ENCODE results near the gene PCDH9. TPM values are rescaled to one million over a fixed set of nuclear protein-coding genes. Genes with fewer than 3 reads are reported as not detected.

The PCDH9 gene
- total and polyA plus RNA-seq, 10 of the 15 experiments (the other 5 are each of a cell fraction or from before 2014, with no cell fraction given): 0.02 to 2.3 (median 0.05) TPM; not detected in 1

- POLR2A ChIA-PET: no interaction called here
- in situ Hi-C loops (cut with MboI) (no loop called here), intact Hi-C loops (cut with micrococcal nuclease; ENCODE audit: unreplicated experiment) (no loop called here)
- H3K9me3 ChIP-seq (replicated peaks; ENCODE audit: control insufficient read depth, insufficient read depth, low read length): no peaks in the 10 kb centered on the region
- RAD21 ChIA-PET (ENCODE audit: unreplicated experiment): no interaction called here
- FAIRE-seq: no peak
- TF ChIP-seq IKZF2 (IDR thresholded peaks at IDR 0.05) (no peak), MTA3 (IDR thresholded peaks at IDR 0.05; ENCODE audit: borderline replicate concordance, low read length) (no peak), CBX5 (IDR thresholded peaks at IDR 0.05; ENCODE audit: low read depth) (no peak), SP1 (IDR thresholded peaks at IDR 0.05; ENCODE audit: low read depth, low read length) (no peak), CBX3 (IDR thresholded peaks at IDR 0.05; ENCODE audit: borderline replicate concordance, low read depth) (no peak), GATAD2B (conservative IDR thresholded peaks at IDR 0.05; ENCODE audit: low read depth) (no peak), ESRRA (IDR thresholded peaks at IDR 0.05; ENCODE audit: low read length) (no peak), CHD2 (IDR thresholded peaks at IDR 0.05; ENCODE audit: borderline replicate concordance, low read depth, low read length) (no peak), NFYA (IDR thresholded peaks at IDR 0.05; ENCODE audit: borderline replicate concordance, low read depth, low read length) (no peak), RAD51 (IDR thresholded peaks at IDR 0.05) (no peak), USF1 (IDR thresholded peaks at IDR 0.05; ENCODE audit: borderline replicate concordance, extremely low read length, insufficient read depth, low read depth, low read length) (no peak), FOXK2 (IDR thresholded peaks at IDR 0.05) (no peak), SUZ12 (IDR thresholded peaks at IDR 0.05; ENCODE audit: unreplicated experiment) (no peak), SMC3 (IDR thresholded peaks at IDR 0.05; ENCODE audit: borderline replicate concordance, low read length) (no peak), EED (IDR thresholded peaks at IDR 0.05; ENCODE audit: low read depth) (no peak), MYB (IDR thresholded peaks at IDR 0.05; ENCODE audit: borderline replicate concordance, low read depth, low read length) (no peak), E2F4 (IDR thresholded peaks at IDR 0.05; ENCODE audit: low read depth, low read length) (no peak), ZZZ3 (IDR thresholded peaks at IDR 0.05; ENCODE audit: control insufficient read depth, insufficient read length, low read depth) (no peak)
- DNase-seq (ENCODE audit: low read depth, low spot score): no peak
- no peak overlapping the region for H3K4me3 ChIP-seq
- H3K27ac ChIP-seq (ENCODE audit: control insufficient read depth, insufficient read depth): no peak overlapping the region
- H3K79me2 ChIP-seq (ENCODE audit: control insufficient read depth, insufficient read depth, low read length): no peaks in the 10 kb centered on the region
- no peak overlapping the region for H2AFZ ChIP-seq (ENCODE audit: control insufficient read depth, low read depth, low read length)
- SMC1A ChIA-PET (ENCODE audit: uncharacterized antibody, unreplicated experiment): no interaction called here
- WGBS (ENCODE audit: insufficient coverage, insufficient replicate concordance, low lambda C conversion rate, missing lambda C conversion rate): 0% methylated on average over 1 of the region's 1 CpG
- H3K4me1 ChIP-seq (ENCODE audit: control insufficient read depth, insufficient read depth, low read length): no peaks in the 10 kb centered on the region
- no peak overlapping the region for H3K9ac ChIP-seq (ENCODE audit: control insufficient read depth, insufficient read depth, low read length)
- H3K4me2 ChIP-seq (ENCODE audit: control insufficient read depth, insufficient read depth): no peak overlapping the region
- CTCF ChIA-PET: no interaction called here
- no TSS peak for BruUV-seq (replicated peaks)
- no peaks in the 10 kb centered on the region for H3K36me3 ChIP-seq (ENCODE audit: control insufficient read depth in 2 of 2, insufficient read depth in 2 of 2, low read length in 1 of 2)
- no peak for ATAC-seq
- H4K20me1 ChIP-seq (ENCODE audit: control insufficient read depth, insufficient read depth): no peaks in the 10 kb centered on the region
- no peaks in the 10 kb centered on the region for H3K27me3 ChIP-seq (replicated peaks in 1 of 2; ENCODE audit: control insufficient read depth in 2 of 2, insufficient read depth in 2 of 2, low read length in 1 of 2)
These were observed 963.8 kb downstream of the PCDH9 start for GRCh38 chr13:66266348-66266747.
